Testis (tissue), 2 donors: ENCODE results near the gene ABHD13.

Source experiments
- POLR2A ChIP-seq: fragments of 450-650 bp; IDR thresholded peaks from one replicate; pipeline ENCODE4 v1.6.1; 2017; ENCODE audit warnings: antibody characterized with exemption, mild to moderate bottlenecking, moderate library complexity
- TF ChIP-seq, protein P1 (sequence below), 3 experiments: fragments of 450-650 bp in 2 of 3; fragments of 200-600 bp in 1 of 3; sonication (generic) in 1 of 3; IDR thresholded peaks; one replicate each; pipeline ENCODE4 v1.5.1; 2016 to 2019; ENCODE audit warnings: antibody characterized with exemption in 3 of 3, mild to moderate bottlenecking in 2 of 3, moderate library complexity in 1 of 3

- TF ChIP-seq, protein P1, sequence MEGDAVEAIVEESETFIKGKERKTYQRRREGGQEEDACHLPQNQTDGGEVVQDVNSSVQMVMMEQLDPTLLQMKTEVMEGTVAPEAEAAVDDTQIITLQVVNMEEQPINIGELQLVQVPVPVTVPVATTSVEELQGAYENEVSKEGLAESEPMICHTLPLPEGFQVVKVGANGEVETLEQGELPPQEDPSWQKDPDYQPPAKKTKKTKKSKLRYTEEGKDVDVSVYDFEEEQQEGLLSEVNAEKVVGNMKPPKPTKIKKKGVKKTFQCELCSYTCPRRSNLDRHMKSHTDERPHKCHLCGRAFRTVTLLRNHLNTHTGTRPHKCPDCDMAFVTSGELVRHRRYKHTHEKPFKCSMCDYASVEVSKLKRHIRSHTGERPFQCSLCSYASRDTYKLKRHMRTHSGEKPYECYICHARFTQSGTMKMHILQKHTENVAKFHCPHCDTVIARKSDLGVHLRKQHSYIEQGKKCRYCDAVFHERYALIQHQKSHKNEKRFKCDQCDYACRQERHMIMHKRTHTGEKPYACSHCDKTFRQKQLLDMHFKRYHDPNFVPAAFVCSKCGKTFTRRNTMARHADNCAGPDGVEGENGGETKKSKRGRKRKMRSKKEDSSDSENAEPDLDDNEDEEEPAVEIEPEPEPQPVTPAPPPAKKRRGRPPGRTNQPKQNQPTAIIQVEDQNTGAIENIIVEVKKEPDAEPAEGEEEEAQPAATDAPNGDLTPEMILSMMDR (IDR thresholded peaks at IDR 0.05), result no peak
- no peak for TF ChIP-seq POLR2A
These were observed 57.9 kb downstream of the ABHD13 start for GRCh38 chr13:108276060-108276459.
